Hematopoietic multipotent progenitor cell treated with erythropoietin and hydrocortisone succinate and interleukin-3 and kit ligand, for 6 days (in vitro differentiated cells): ENCODE results near the gene KIF1A.
A peak's percentile ranks its signal among the peaks of the same experiment; 100 is the strongest.
"Not testable (repeated sequence)": the region's sequence is repeated elsewhere in the genome, so short reads cannot be mapped to it uniquely, and the experiment has no call there.

Experiments used
- DNase-seq: peaks from one replicate; pipeline ENCODE4 v3.0.0-alpha.2; 2015

Gene KIF1A

GRCh38 chr2:240846309-240846708, 26.3 kb upstream of the KIF1A start:
- not testable (repeated sequence) for DNase-seq

GRCh38 chr2:240840435-240841060, 20.5 kb upstream of the KIF1A start:
- peak; percentile 55 for DNase-seq

GRCh38 chr2:240839152-240840143, 19.4 kb upstream of the KIF1A start:
- DNase-seq: no peak

- no peak for DNase-seq
Observed at GRCh38 chr2:240837621-240838020, 17.6 kb upstream of the KIF1A start.

- no peak for DNase-seq
Observed at GRCh38 chr2:240836781-240837467, 16.9 kb upstream of the KIF1A start.

GRCh38 chr2:240835528-240835927, 15.5 kb upstream of the KIF1A start:
- DNase-seq: no peak

- DNase-seq: no peak
Observed at GRCh38 chr2:240834377-240834975, 14.5 kb upstream of the KIF1A start.

- no peak for DNase-seq
Observed at GRCh38 chr2:240833724-240834285, 13.8 kb upstream of the KIF1A start.

- no peak for DNase-seq
Observed at GRCh38 chr2:240832921-240833494, 13.0 kb upstream of the KIF1A start.

GRCh38 chr2:240832205-240832727, 12.2 kb upstream of the KIF1A start:
- DNase-seq: peak; percentile 96

GRCh38 chr2:240831594-240832204, 11.7 kb upstream of the KIF1A start:
- no peak for DNase-seq

GRCh38 chr2:240825476-240825875, 5.5 kb upstream of the KIF1A start:
- DNase-seq: no peak

GRCh38 chr2:240823449-240824336, 3.7 kb upstream of the KIF1A start:
- no peak for DNase-seq

- no peak for DNase-seq
Observed at GRCh38 chr2:240822280-240822847, 2.3 kb upstream of the KIF1A start.

- DNase-seq: no peak
Observed at GRCh38 chr2:240821429-240821778, 1.4 kb upstream of the KIF1A start.

- DNase-seq: no peak
Observed at GRCh38 chr2:240820607-240821428, 799 bp upstream of the KIF1A start.

- DNase-seq: no peak
Observed at GRCh38 chr2:240819126-240819857, 727 bp downstream of the KIF1A start.

- DNase-seq: no peak
Observed at GRCh38 chr2:240818293-240819125, 1.5 kb downstream of the KIF1A start.
